Measurements from ENCODE around the gene ACKR1. TPM values are rescaled to one million over a fixed set of nuclear protein-coding genes. Genes with fewer than 3 reads are reported as not detected.

Gene ACKR1
- total RNA-seq, 1 experiment from 2014 or later = not detected

DNA sequence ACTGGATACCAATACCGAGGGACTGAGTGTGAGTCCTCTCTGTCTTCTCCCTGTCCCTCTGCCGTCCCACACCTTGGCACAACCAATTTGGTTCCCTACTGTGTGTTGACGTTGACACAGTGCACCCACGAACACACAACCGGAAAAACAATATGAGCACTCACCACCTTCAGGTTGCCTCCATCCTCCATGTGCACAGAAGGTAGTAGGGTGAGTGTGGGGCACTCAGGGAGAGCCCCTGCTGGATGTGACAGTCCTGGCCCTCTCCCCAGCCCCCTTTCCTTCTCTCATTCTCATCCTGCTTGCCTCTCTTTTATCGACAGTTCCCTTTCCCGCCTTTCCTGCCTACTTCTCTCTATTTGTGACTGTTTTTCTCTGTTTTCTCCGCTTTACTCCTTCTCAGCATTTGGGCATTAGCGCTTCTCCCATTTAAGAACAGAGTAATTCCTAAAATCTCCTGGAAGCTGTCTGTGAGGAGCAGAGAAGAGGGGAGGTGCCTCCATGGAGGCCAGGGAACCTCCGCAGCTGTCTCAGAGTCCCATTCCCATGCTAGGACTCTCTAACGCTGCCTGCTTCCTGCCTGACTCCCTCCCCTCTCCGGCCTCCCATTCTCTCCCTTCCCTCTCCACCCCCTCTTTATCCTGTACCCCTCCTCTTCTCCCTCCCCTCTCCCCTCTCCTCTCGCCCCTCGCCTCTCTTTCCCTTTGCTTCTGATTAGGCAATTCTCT, 16.9 kb upstream of the ACKR1 start:
- BruUV-seq (replicated peaks) = no TSS peak
- intact Hi-C loops (cut with micrococcal nuclease; ENCODE audit: unreplicated experiment) (no loop called here), in situ Hi-C loops (cut with HindIII; ENCODE audit: low pct_unique_long_range_greater_than_20kb, low sequenced_read_pairs) (no loop called here)
- H3K4me3 ChIP-seq (ENCODE audit: low read depth in 2 of 2, low read length in 2 of 2) = no peak overlapping the region
- H3K9me3 ChIP-seq (ENCODE audit: control insufficient read depth, insufficient read depth, low read depth, low read length) = no peaks in the 10 kb centered on the region
- DNase-seq (ENCODE audit: low read depth, low spot score) (no peak), ATAC-seq (no peak)
- CTCF ChIA-PET = no interaction called here
- TF ChIP-seq SIN3A (IDR thresholded peaks at IDR 0.05; ENCODE audit: borderline replicate concordance, insufficient read depth, low read depth, low read length) = no peak
- TF ChIP-seq, protein P1, sequence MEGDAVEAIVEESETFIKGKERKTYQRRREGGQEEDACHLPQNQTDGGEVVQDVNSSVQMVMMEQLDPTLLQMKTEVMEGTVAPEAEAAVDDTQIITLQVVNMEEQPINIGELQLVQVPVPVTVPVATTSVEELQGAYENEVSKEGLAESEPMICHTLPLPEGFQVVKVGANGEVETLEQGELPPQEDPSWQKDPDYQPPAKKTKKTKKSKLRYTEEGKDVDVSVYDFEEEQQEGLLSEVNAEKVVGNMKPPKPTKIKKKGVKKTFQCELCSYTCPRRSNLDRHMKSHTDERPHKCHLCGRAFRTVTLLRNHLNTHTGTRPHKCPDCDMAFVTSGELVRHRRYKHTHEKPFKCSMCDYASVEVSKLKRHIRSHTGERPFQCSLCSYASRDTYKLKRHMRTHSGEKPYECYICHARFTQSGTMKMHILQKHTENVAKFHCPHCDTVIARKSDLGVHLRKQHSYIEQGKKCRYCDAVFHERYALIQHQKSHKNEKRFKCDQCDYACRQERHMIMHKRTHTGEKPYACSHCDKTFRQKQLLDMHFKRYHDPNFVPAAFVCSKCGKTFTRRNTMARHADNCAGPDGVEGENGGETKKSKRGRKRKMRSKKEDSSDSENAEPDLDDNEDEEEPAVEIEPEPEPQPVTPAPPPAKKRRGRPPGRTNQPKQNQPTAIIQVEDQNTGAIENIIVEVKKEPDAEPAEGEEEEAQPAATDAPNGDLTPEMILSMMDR (IDR thresholded peaks at IDR 0.05) = no peak
- no peak for TF ChIP-seq TCF7L2 (IDR thresholded peaks at IDR 0.05; ENCODE audit: low read depth, low read length)
- TF ChIP-seq REST (IDR thresholded peaks at IDR 0.05; ENCODE audit: insufficient read depth in 1 of 2, low read depth in 2 of 2, low read length in 1 of 2) = no peak
- TF ChIP-seq POLR2AphosphoS5 (IDR thresholded peaks at IDR 0.05; ENCODE audit: low read depth, low read length) = no peak
- H3K27me3 ChIP-seq (ENCODE audit: control insufficient read depth, insufficient read depth, low read length) = peaks cover 21% of the 10 kb centered on the region
- H3K27ac ChIP-seq (ENCODE audit: low read length) = no peak overlapping the region
- no peaks in the 10 kb centered on the region for H3K36me3 ChIP-seq (ENCODE audit: control insufficient read depth, insufficient read depth, low read length)
- POLR2A ChIA-PET = no interaction called here
- H3K4me1 ChIP-seq (ENCODE audit: control insufficient read depth, insufficient read depth, low read length) = no peaks in the 10 kb centered on the region

GRCh38 chr1:159188375-159188788, 16.3 kb upstream of the ACKR1 start:
- in situ Hi-C loops (cut with HindIII; ENCODE audit: low pct_unique_long_range_greater_than_20kb, low sequenced_read_pairs) = no loop called here
- ATAC-seq (0 out of 2 replicates have a peak, but pooled peaks have one; percentile 63), DNase-seq (ENCODE audit: low read depth, low spot score) (no peak)
- Histone ChIP-seq H3K9me3 (ENCODE audit: control insufficient read depth, insufficient read depth, low read depth, low read length) (no peaks in the 10 kb centered on the region), H3K4me3 (ENCODE audit: low read depth in 2 of 2, low read length in 2 of 2) (no peak overlapping the region), H3K27ac (ENCODE audit: low read length) (no peak overlapping the region), H3K27me3 (ENCODE audit: control insufficient read depth, insufficient read depth, low read length) (peaks cover 21% of the 10 kb centered on the region), H3K4me1 (ENCODE audit: control insufficient read depth, insufficient read depth, low read length) (no peaks in the 10 kb centered on the region), H3K36me3 (ENCODE audit: control insufficient read depth, insufficient read depth, low read length) (no peaks in the 10 kb centered on the region)
- no TSS peak for BruUV-seq (replicated peaks)
- CTCF ChIA-PET = no interaction called here
- TF ChIP-seq, protein P1 (IDR thresholded peaks at IDR 0.05) = no peak
- TF ChIP-seq SIN3A (IDR thresholded peaks at IDR 0.05; ENCODE audit: borderline replicate concordance, insufficient read depth, low read depth, low read length) = no peak
- POLR2A ChIA-PET = no interaction called here
- intact Hi-C loops (cut with micrococcal nuclease; ENCODE audit: unreplicated experiment) = no loop called here

Data from Panc1 (cell line).